Keratinocyte (primary cell): Measurements from ENCODE around the gene PRR23E. TPM values are rescaled to one million over a fixed set of nuclear protein-coding genes. Genes with fewer than 3 reads are reported as not detected.

Experiments used
- DNase-seq: peaks from one replicate; pipeline ENCODE4 v3.0.0-alpha.2; 2011; ENCODE audit warnings: low read depth, missing footprints, low spot score
- FAIRE-seq: peaks from 2 replicates; lab custom pipeline; 2011; peaks lifted over from hg19 to GRCh38; lab: Jason Lieb, UNC
- H2AFZ ChIP-seq: 2 replicates; pipeline ENCODE4 v1.6.0; 2012; ENCODE audit warnings: low read length, control low read depth, inconsistent platforms; ENCODE audit not compliant: control insufficient read depth
- H3K27ac ChIP-seq: 2 replicates; pipeline ENCODE4 v1.5.1; 2011; ENCODE audit warnings: low read length; ENCODE audit not compliant: control insufficient read depth, insufficient read depth
- H3K27me3 ChIP-seq: 3 replicates; pipeline ENCODE4 v1.6.0; 2011; ENCODE audit warnings: low read length; ENCODE audit not compliant: control insufficient read depth, insufficient read depth; ENCODE audit errors: extremely low read depth
- H3K36me3 ChIP-seq, 2 experiments: 2 replicates in 1 of 2; 3 replicates in 1 of 2; pipeline ENCODE4 v1.5.1; 2011; ENCODE audit warnings: low read length in 2 of 2, mild to moderate bottlenecking in 1 of 2; ENCODE audit not compliant: control insufficient read depth in 2 of 2, insufficient read depth in 2 of 2; ENCODE audit errors: extremely low read depth in 1 of 2
- H3K4me1 ChIP-seq: 3 replicates; pipeline ENCODE4 v1.5.1; 2011; ENCODE audit warnings: low read length; ENCODE audit not compliant: control insufficient read depth, insufficient read depth; ENCODE audit errors: extremely low read depth
- H3K4me2 ChIP-seq: 3 replicates; pipeline ENCODE4 v1.6.0; 2011; ENCODE audit warnings: low read depth, low read length; ENCODE audit not compliant: control insufficient read depth, insufficient read depth; ENCODE audit errors: extremely low read depth
- H3K4me3 ChIP-seq, 3 experiments: fragments of 200-600 bp in 1 of 3; sonication (generic) in 1 of 3; 2 replicates in 2 of 3; 3 replicates in 1 of 3; pipeline ENCODE4 v1.5.1; 2011 to 2016; ENCODE audit warnings: low read length in 3 of 3, mild to moderate bottlenecking in 3 of 3, control low read depth in 2 of 3, inconsistent platforms in 1 of 3, low read depth in 1 of 3, mixed read lengths in 1 of 3, mixed run types in 1 of 3, moderate library complexity in 1 of 3; ENCODE audit not compliant: control insufficient read depth in 2 of 3, insufficient read depth in 2 of 3; ENCODE audit errors: extremely low read depth in 1 of 3
- H3K79me2 ChIP-seq: 2 replicates; pipeline ENCODE4 v1.6.0; 2012; ENCODE audit warnings: low read length; ENCODE audit not compliant: control insufficient read depth, insufficient read depth
- H3K9ac ChIP-seq: 3 replicates; pipeline ENCODE4 v1.6.0; 2011; ENCODE audit warnings: low read length; ENCODE audit not compliant: control insufficient read depth, insufficient read depth; ENCODE audit errors: extremely low read depth
- H3K9me1 ChIP-seq: 3 replicates; pipeline ENCODE4 v1.6.0; 2011; ENCODE audit warnings: low read length; ENCODE audit not compliant: control insufficient read depth, insufficient read depth; ENCODE audit errors: extremely low read depth
- H3K9me3 ChIP-seq: 2 replicates; pipeline ENCODE4 v1.5.1; 2012; ENCODE audit warnings: low read depth, low read length; ENCODE audit not compliant: control insufficient read depth
- H4K20me1 ChIP-seq: 3 replicates; pipeline ENCODE4 v1.6.0; 2011; ENCODE audit warnings: low read length; ENCODE audit not compliant: control insufficient read depth, insufficient read depth; ENCODE audit errors: extremely low read depth
- CTCF ChIP-seq, 3 experiments: IDR thresholded peaks in 1 of 3; conservative IDR thresholded peaks in 1 of 3; optimal IDR thresholded peaks in 1 of 3; 2 replicates in 2 of 3; 3 replicates in 1 of 3; pipeline versions ENCODE3 to v1.5.1; 2011; ENCODE audit warnings: low read length in 3 of 3, mild to moderate bottlenecking in 3 of 3, moderate library complexity in 2 of 3, control low read depth in 1 of 3, inconsistent platforms in 1 of 3; ENCODE audit not compliant: insufficient read depth in 2 of 3; ENCODE audit errors: extremely low read depth in 1 of 3
- EZH2 ChIP-seq: IDR thresholded peaks from one replicate; pipeline ENCODE4 v1.6.1; 2012; ENCODE audit warnings: inconsistent platforms, mild to moderate bottlenecking, low read length, moderate library complexity
- dilution Hi-C: fragments of 300-500 bp; cut with MboI; formaldehyde crosslinking; loops from one replicate; pipeline ENCODE4 v1.7.0; 2020; ENCODE audit warnings: low sequenced_read_pairs; ENCODE audit not compliant: extremely low pct_ligation_motif_present
- polyA plus RNA-seq, 5 experiments: library from polyadenylated mRNA; depleted of rRNA in 3 of 5; stranded (reverse) in 3 of 5; stranded (forward) in 1 of 5; unstranded in 1 of 5; fragments of >200 nt; gene quantifications; 1 replicate in 1 of 5; 2 replicates in 3 of 5; 3 replicates in 1 of 5; pipeline versions ENCODE4 v1.2.1 to v1.2.3, GENCODE V29; 2011 to 2012; ENCODE audit warnings: missing spikeins in 2 of 5, low read depth in 1 of 5, low replicate concordance in 1 of 5

PRR23E gene
- polyA plus RNA-seq, 1 donor (not counting 4 experiments of a cell fraction or from before 2014, with no cell fraction given) = not detected

- Histone ChIP-seq H4K20me1 (no peaks in the 10 kb centered on the region), H3K4me3 (no peak overlapping the region), H3K27ac (no peak overlapping the region), H3K4me2 (no peak overlapping the region), H3K27me3 (peaks cover 23% of the 10 kb centered on the region), H2AFZ (no peak overlapping the region), H3K4me1 (no peaks in the 10 kb centered on the region), H3K9ac (no peak overlapping the region), H3K79me2 (no peaks in the 10 kb centered on the region), H3K9me3 (no peaks in the 10 kb centered on the region), H3K9me1 (no peaks in the 10 kb centered on the region), H3K36me3 (no peaks in the 10 kb centered on the region)
- TF ChIP-seq EZH2 = no peak
- no peak for TF ChIP-seq CTCF (optimal IDR thresholded peaks at IDR 0.05 in 1 of 3, IDR thresholded peaks at IDR 0.05 in 1 of 3, conservative IDR thresholded peaks at IDR 0.05 in 1 of 3; ENCODE audit: extremely low read depth in 1 of 3, insufficient read depth in 2 of 3, low read length in 3 of 3)
- dilution Hi-C loops = no loop called here
- FAIRE-seq (no peak), DNase-seq (no peak)
These were observed 28.3 kb upstream of the PRR23E start for GRCh38 chr3:127164615-127165014.

GRCh38 chr3:127165036-127165435, 27.9 kb upstream of the PRR23E start:
- H3K9me1 ChIP-seq = no peaks in the 10 kb centered on the region
- no peak overlapping the region for H2AFZ ChIP-seq
- H3K79me2 ChIP-seq = no peaks in the 10 kb centered on the region
- H3K9me3 ChIP-seq = no peaks in the 10 kb centered on the region
- H3K27me3 ChIP-seq = peaks cover 24% of the 10 kb centered on the region
- H3K27ac ChIP-seq = no peak overlapping the region
- no peak overlapping the region for H3K4me2 ChIP-seq
- H3K9ac ChIP-seq = no peak overlapping the region
- no peaks in the 10 kb centered on the region for H4K20me1 ChIP-seq
- dilution Hi-C loops = no loop called here
- H3K4me1 ChIP-seq = no peaks in the 10 kb centered on the region
- FAIRE-seq = no peak
- TF ChIP-seq CTCF (optimal IDR thresholded peaks at IDR 0.05 in 1 of 3, IDR thresholded peaks at IDR 0.05 in 1 of 3, conservative IDR thresholded peaks at IDR 0.05 in 1 of 3; ENCODE audit: extremely low read depth in 1 of 3, insufficient read depth in 2 of 3, low read length in 3 of 3) (no peak), EZH2 (no peak)
- no peak overlapping the region for H3K4me3 ChIP-seq
- DNase-seq = no peak
- no peaks in the 10 kb centered on the region for H3K36me3 ChIP-seq
